Vagina (tissue), 2 donors: ENCODE measurements around the gene CADM1. TPM values are rescaled to one million over a fixed set of nuclear protein-coding genes. Genes with fewer than 3 reads are reported as not detected.

Experiments used
- DNase-seq, 2 donors: peaks; one replicate each; pipeline ENCODE4 v3.0.0-alpha.2; 2017; ENCODE audit errors: extremely low spot score in 2 of 2
- H3K27ac ChIP-seq: fragments of 200-600 bp; sonication (generic); one replicate; pipeline ENCODE4 v1.5.1; 2019
- H3K27me3 ChIP-seq: fragments of 200-600 bp; sonication (generic); one replicate; pipeline ENCODE4 v1.5.1; 2019
- H3K36me3 ChIP-seq, 2 donors: fragments of 200-600 bp; sonication (generic); one replicate each; pipeline ENCODE4 v1.5.1; 2017 to 2019
- H3K4me1 ChIP-seq: fragments of 200-600 bp; sonication (generic); one replicate; pipeline ENCODE4 v1.5.1; 2019
- H3K4me3 ChIP-seq, 2 donors: fragments of 200-600 bp; sonication (generic); 1 replicate in 1 of 2; 2 replicates in 1 of 2; pipeline ENCODE4 v1.5.1; 2016 to 2019
- H3K9me3 ChIP-seq: fragments of 200-600 bp; sonication (generic); one replicate; pipeline ENCODE4 v1.5.1; 2019
- CTCF ChIP-seq, 3 experiments: fragments of 450-650 bp in 2 of 3; fragments of 200-600 bp in 1 of 3; sonication (generic) in 1 of 3; IDR thresholded peaks; one replicate each; pipeline ENCODE4 v1.5.1; 2017 to 2019; ENCODE audit warnings: antibody characterized with exemption in 3 of 3, mild to moderate bottlenecking in 2 of 3, moderate library complexity in 2 of 3
- POLR2A ChIP-seq, 2 donors: fragments of 450-650 bp; IDR thresholded peaks; one replicate each; pipeline ENCODE4 v1.6.1; 2017; ENCODE audit warnings: antibody characterized with exemption in 2 of 2, mild to moderate bottlenecking in 2 of 2, moderate library complexity in 2 of 2
- POLR2AphosphoS5 ChIP-seq, 2 donors: sonication (generic); formaldehyde crosslinking; IDR thresholded peaks; one replicate each; pipeline ENCODE4 v1.9.0; 2017; ENCODE audit warnings: antibody characterized with exemption in 2 of 2, mild to moderate bottlenecking in 2 of 2, low read depth in 1 of 2; ENCODE audit not compliant: insufficient read depth in 1 of 2
- intact Hi-C: fragments of 100-400 bp; cut with DNase I; formaldehyde crosslinking; loops from one replicate; pipeline ENCODE4 v1.15.1; 2023
- total RNA-seq: library from RNA; depleted of rRNA; stranded (reverse); fragments of >200 nt; gene quantifications from one replicate; pipeline ENCODE4 v1.2.3, GENCODE V29; 2016

The CADM1 gene
- total RNA-seq, 1 donor from 2014 or later: 37.1 TPM

GRCh38 chr11:115141231-115142114 lies 362.7 kb downstream of the CADM1 start:
- TF ChIP-seq POLR2AphosphoS5 (IDR thresholded peaks at IDR 0.05; ENCODE audit: insufficient read depth in 1 of 2, low read depth in 1 of 2) (no peak), CTCF (IDR thresholded peaks at IDR 0.05) (no peak), POLR2A (IDR thresholded peaks at IDR 0.05) (no peak)
- no peaks in the 10 kb centered on the region for H3K27me3 ChIP-seq
- no peaks in the 10 kb centered on the region for H3K4me1 ChIP-seq
- no peaks in the 10 kb centered on the region for H3K9me3 ChIP-seq
- intact Hi-C loops: no loop called here
- DNase-seq: no peak
- H3K36me3 ChIP-seq: no peaks in the 10 kb centered on the region
- H3K4me3 ChIP-seq: no peak overlapping the region
- no peak overlapping the region for H3K27ac ChIP-seq

GRCh38 chr11:115135936-115136335 lies 368.3 kb downstream of the CADM1 start:
- H3K36me3 ChIP-seq: no peaks in the 10 kb centered on the region
- intact Hi-C loops: no loop called here
- H3K9me3 ChIP-seq: no peaks in the 10 kb centered on the region
- H3K27ac ChIP-seq: no peak overlapping the region
- TF ChIP-seq POLR2AphosphoS5 (IDR thresholded peaks at IDR 0.05; ENCODE audit: insufficient read depth in 1 of 2, low read depth in 1 of 2): no peak
- TF ChIP-seq CTCF (IDR thresholded peaks at IDR 0.05): no peak
- TF ChIP-seq POLR2A (IDR thresholded peaks at IDR 0.05): no peak
- H3K4me3 ChIP-seq: no peak overlapping the region
- no peaks in the 10 kb centered on the region for H3K27me3 ChIP-seq
- no peak for DNase-seq
- H3K4me1 ChIP-seq: no peaks in the 10 kb centered on the region

GRCh38 chr11:115134926-115135325 lies 369.3 kb downstream of the CADM1 start:
- no peaks in the 10 kb centered on the region for H3K9me3 ChIP-seq
- intact Hi-C loops: no loop called here

GRCh38 chr11:115133475-115134209 lies 370.6 kb downstream of the CADM1 start:
- Histone ChIP-seq H3K4me1 (no peaks in the 10 kb centered on the region), H3K9me3 (no peaks in the 10 kb centered on the region), H3K36me3 (no peaks in the 10 kb centered on the region), H3K4me3 (no peak overlapping the region), H3K27ac (no peak overlapping the region), H3K27me3 (no peaks in the 10 kb centered on the region)
- no peak for TF ChIP-seq POLR2A (IDR thresholded peaks at IDR 0.05)
- no peak for TF ChIP-seq CTCF (IDR thresholded peaks at IDR 0.05)
- TF ChIP-seq POLR2AphosphoS5 (IDR thresholded peaks at IDR 0.05; ENCODE audit: insufficient read depth in 1 of 2, low read depth in 1 of 2): no peak
- intact Hi-C loops: no loop called here
- no peak for DNase-seq

More at GRCh38 chr11:115134926-115135325, 369.3 kb downstream of the CADM1 start:
- H3K27ac ChIP-seq: no peak overlapping the region
- no peaks in the 10 kb centered on the region for H3K36me3 ChIP-seq
- no peak for DNase-seq
- H3K4me1 ChIP-seq: no peaks in the 10 kb centered on the region
- H3K4me3 ChIP-seq: no peak overlapping the region
- H3K27me3 ChIP-seq: no peaks in the 10 kb centered on the region
- TF ChIP-seq POLR2AphosphoS5 (IDR thresholded peaks at IDR 0.05; ENCODE audit: insufficient read depth in 1 of 2, low read depth in 1 of 2) (no peak), CTCF (IDR thresholded peaks at IDR 0.05) (no peak), POLR2A (IDR thresholded peaks at IDR 0.05) (no peak)
